ENCODE measurements around the gene PRLR.

GRCh38 chr5:35164860-35165542, 65.3 kb downstream of the PRLR start:
- TF ChIP-seq CTCF (IDR thresholded peaks at IDR 0.05) (no peak), POLR2A (IDR thresholded peaks at IDR 0.05) (no peak), POLR2AphosphoS5 (IDR thresholded peaks at IDR 0.05) (no peak)

All from prostate gland (tissue), 2 donors.